PC-3 (cell line): ENCODE results near the gene HOXD3. TPM values are rescaled to one million over a fixed set of nuclear protein-coding genes. Genes with fewer than 3 reads are reported as not detected.
A peak's percentile ranks its signal among the peaks of the same experiment; 100 is the strongest.

Experiments
- ATAC-seq: fragments of 200-7000 bp; cut with Tn5 transposase; 2 replicates; pipeline ENCODE4 v1.9.1; 2020; ENCODE audit warnings: mild to moderate bottlenecking, moderate library complexity
- Bru-seq: library from RNA; stranded (reverse); fragments of 400-500 nt; gene quantifications from one replicate; lab custom pipeline; 2021; lab: Mats Ljungman, UMichigan
- BruChase-seq, 2 experiments: library from RNA; stranded (reverse); fragments of 400-500 nt; gene quantifications; one replicate each; lab custom pipeline; 2021; lab: Mats Ljungman, UMichigan
- BruUV-seq: library from RNA; stranded (reverse); fragments of 400-500 nt; replicated peaks from 2 replicates; lab custom pipeline; 2021; lab: Mats Ljungman, UMichigan
- CTCF ChIA-PET: fragments of 300-600 bp; sonication (Branson Sonifier 250); formaldehyde crosslinking; loops from one replicate; lab custom pipeline; 2022; ENCODE audit warnings: antibody characterized with exemption; lab: Charles Lee
- POLR2A ChIA-PET: fragments of 300-600 bp; sonication (Branson Sonifier 250); formaldehyde crosslinking; loops from one replicate; lab custom pipeline; 2022; ENCODE audit warnings: antibody characterized with exemption; ENCODE audit not compliant: unreplicated experiment; lab: Charles Lee
- DNase-seq: peaks from one replicate; pipeline ENCODE4 v3.0.0-alpha.2; 2015
- H2AFZ ChIP-seq: fragments of 300-600 bp; sonication (generic); 2 replicates; pipeline ENCODE4 v1.6.0; 2016; ENCODE audit warnings: antibody characterized with exemption, low read length
- H3F3A ChIP-seq: fragments of 300-600 bp; sonication (generic); one replicate; pipeline ENCODE4 v1.6.0; 2017; ENCODE audit warnings: antibody characterized with exemption, low read length, control low read depth, mild to moderate bottlenecking; ENCODE audit not compliant: unreplicated experiment
- H3K27ac ChIP-seq: fragments of 300-600 bp; sonication (generic); 2 replicates; pipeline ENCODE4 v1.5.1; 2016; ENCODE audit warnings: mild to moderate bottlenecking, low read length
- H3K27me3 ChIP-seq: fragments of 300-600 bp; sonication (generic); 2 replicates; pipeline ENCODE4 v1.6.1; 2016; ENCODE audit warnings: low read length, mixed read lengths
- H3K36me3 ChIP-seq: fragments of 300-600 bp; sonication (generic); 2 replicates; pipeline ENCODE4 v1.6.1; 2016; ENCODE audit warnings: low read depth, mixed run types, low read length, mixed read lengths
- H3K4me1 ChIP-seq: fragments of 300-600 bp; sonication (generic); 2 replicates; pipeline ENCODE4 v1.5.1; 2016; ENCODE audit warnings: low read length; ENCODE audit not compliant: insufficient read depth
- H3K4me2 ChIP-seq: fragments of 300-600 bp; sonication (generic); 2 replicates; pipeline ENCODE4 v1.6.0; 2016; ENCODE audit warnings: low read length
- H3K4me3 ChIP-seq: fragments of 300-600 bp; sonication (generic); 2 replicates; pipeline ENCODE4 v1.5.1; 2016; ENCODE audit warnings: mild to moderate bottlenecking, low read length, mixed read lengths
- H3K79me2 ChIP-seq: fragments of 300-600 bp; sonication (generic); 2 replicates; pipeline ENCODE4 v1.6.1; 2017; ENCODE audit warnings: low read length, mixed read lengths
- H3K9ac ChIP-seq: fragments of 300-600 bp; sonication (generic); 2 replicates; pipeline ENCODE4 v1.6.0; 2016; ENCODE audit warnings: mild to moderate bottlenecking, low read length
- H3K9me2 ChIP-seq: fragments of 300-600 bp; sonication (generic); replicated peaks from 2 replicates; pipeline ENCODE4 v1.6.1; 2016; ENCODE audit warnings: mixed run types, low read length, mixed read lengths
- H3K9me3 ChIP-seq: fragments of 300-600 bp; sonication (generic); 2 replicates; pipeline ENCODE4 v1.6.1; 2016; ENCODE audit warnings: low read length, mixed read lengths
- H4K20me1 ChIP-seq: fragments of 300-600 bp; sonication (generic); 2 replicates; pipeline ENCODE4 v1.6.1; 2016; ENCODE audit warnings: low read length, mixed read lengths
- EZH2 ChIP-seq: fragments of 300-600 bp; sonication (generic); IDR thresholded peaks from one replicate; pipeline ENCODE4 v1.6.1; 2017; ENCODE audit warnings: antibody characterized with exemption, mild to moderate bottlenecking, low read length; ENCODE audit not compliant: unreplicated experiment
- EZH2phosphoT487 ChIP-seq: fragments of 300-600 bp; sonication (generic); IDR thresholded peaks from 2 replicates; pipeline ENCODE4 v1.6.1; 2018; ENCODE audit warnings: mild to moderate bottlenecking, antibody characterized with exemption, low read length, borderline replicate concordance
- intact Hi-C: fragments of 100-400 bp; cut with micrococcal nuclease; formaldehyde crosslinking; loops from 2 replicates; pipeline ENCODE4 v1.9.0; 2023
- long read RNA-seq: library from polyadenylated mRNA; unstranded; transcript quantifications from one replicate; pipeline ENCODE4 v2.0.0, GENCODE V29; 2021; ENCODE audit not compliant: unreplicated experiment
- total RNA-seq: library from RNA; depleted of rRNA; stranded (reverse); fragments of >200 nt; gene quantifications from 2 replicates; pipeline ENCODE4 v1.2.3, GENCODE V29; 2014; rRNA removed
- TF ChIP-seq, protein P1 (sequence below): fragments of 300-600 bp; sonication (generic); conservative IDR thresholded peaks from 2 replicates; pipeline ENCODE4 v1.5.1; 2017; ENCODE audit warnings: antibody characterized with exemption, low read depth, mild to moderate bottlenecking, low read length

HOXD3 gene
- total RNA-seq (3.0 and 4.4 TPM in 2 replicates), Bru-seq, nascent RNA (percentile 48 among the genes with signal in this experiment), BruChase-seq, experiment 1, labeled RNA remaining after a 6-hour chase (percentile 36 among the genes with signal in this experiment), BruChase-seq, experiment 2, labeled RNA remaining after a 2-hour chase (percentile 50 among the genes with signal in this experiment)
- long read RNA-seq, partial matches to known transcripts: 0 of 3 reads
- long read RNA-seq, other reads (novel, unspliced or antisense): 2 of 3 reads

DNA sequence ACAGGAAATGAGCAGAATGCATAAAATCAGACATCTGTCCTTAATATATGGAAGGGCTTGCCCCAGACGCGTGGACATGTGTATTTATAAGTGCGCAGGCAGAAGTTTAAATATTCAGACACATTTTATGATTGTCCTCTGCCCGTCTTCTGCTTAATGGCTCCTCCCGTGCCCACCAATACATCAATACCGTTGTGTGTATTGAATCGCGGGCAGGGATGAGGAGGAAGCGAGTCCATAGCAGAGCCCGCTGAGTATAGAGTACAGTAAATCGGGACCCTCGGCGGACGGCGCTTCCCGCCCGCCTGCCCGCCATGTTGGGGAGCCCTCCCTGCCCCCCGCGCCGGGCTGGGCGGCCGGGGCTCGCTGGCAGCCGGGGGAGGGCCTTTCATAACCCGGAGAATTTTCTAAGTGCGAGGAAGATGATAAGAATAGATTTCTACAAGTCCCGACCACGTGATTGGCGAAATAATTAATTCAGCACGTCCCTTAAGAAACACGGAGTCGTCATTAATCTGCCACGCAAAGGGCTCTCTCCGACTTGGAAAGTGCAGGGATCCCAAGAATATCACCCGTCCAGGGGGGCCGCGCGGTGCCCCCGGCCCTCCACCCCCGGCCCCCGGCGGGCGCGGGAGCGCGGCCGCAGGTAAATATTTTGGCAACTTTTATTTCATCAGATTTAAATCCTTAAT, at the start of gene HOXD3:
HOXD3 (plus strand) TSS at position 501 of the 692 bp plus-strand sequence. CDS start 11,808 bp downstream, outside the sequence.
- Histone ChIP-seq H3K4me1 (no peaks in the 10 kb centered on the region), H3K79me2 (no peaks in the 10 kb centered on the region), H3F3A (no peaks in the 10 kb centered on the region), H3K27me3 (no peaks in the 10 kb centered on the region), H3K27ac (no peak within 1 kb of the TSS), H3K4me2 (no peak within 1 kb of the TSS), H3K4me3 (no peak within 1 kb of the TSS), H2AFZ (no peak within 1 kb of the TSS), H3K9ac (no peak within 1 kb of the TSS), H3K36me3 (no peaks in the 10 kb centered on the region), H4K20me1 (no peaks in the 10 kb centered on the region), H3K9me2 (no peaks in the 10 kb centered on the region), H3K9me3 (no peaks in the 10 kb centered on the region)
- DNase-seq: no peak
- intact Hi-C loops: no loop called here
- CTCF ChIA-PET: no interaction called here
- no peak for ATAC-seq
- POLR2A ChIA-PET: no interaction called here
- no peak for TF ChIP-seq EZH2phosphoT487
- TF ChIP-seq EZH2: no peak
- TF ChIP-seq, protein P1, sequence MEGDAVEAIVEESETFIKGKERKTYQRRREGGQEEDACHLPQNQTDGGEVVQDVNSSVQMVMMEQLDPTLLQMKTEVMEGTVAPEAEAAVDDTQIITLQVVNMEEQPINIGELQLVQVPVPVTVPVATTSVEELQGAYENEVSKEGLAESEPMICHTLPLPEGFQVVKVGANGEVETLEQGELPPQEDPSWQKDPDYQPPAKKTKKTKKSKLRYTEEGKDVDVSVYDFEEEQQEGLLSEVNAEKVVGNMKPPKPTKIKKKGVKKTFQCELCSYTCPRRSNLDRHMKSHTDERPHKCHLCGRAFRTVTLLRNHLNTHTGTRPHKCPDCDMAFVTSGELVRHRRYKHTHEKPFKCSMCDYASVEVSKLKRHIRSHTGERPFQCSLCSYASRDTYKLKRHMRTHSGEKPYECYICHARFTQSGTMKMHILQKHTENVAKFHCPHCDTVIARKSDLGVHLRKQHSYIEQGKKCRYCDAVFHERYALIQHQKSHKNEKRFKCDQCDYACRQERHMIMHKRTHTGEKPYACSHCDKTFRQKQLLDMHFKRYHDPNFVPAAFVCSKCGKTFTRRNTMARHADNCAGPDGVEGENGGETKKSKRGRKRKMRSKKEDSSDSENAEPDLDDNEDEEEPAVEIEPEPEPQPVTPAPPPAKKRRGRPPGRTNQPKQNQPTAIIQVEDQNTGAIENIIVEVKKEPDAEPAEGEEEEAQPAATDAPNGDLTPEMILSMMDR: no peak
- BruUV-seq: no TSS peak

- H3F3A ChIP-seq: no peaks in the 10 kb centered on the region
- ATAC-seq: no peak
- H3K9me2 ChIP-seq: no peaks in the 10 kb centered on the region
- no peaks in the 10 kb centered on the region for H3K9me3 ChIP-seq
- H3K36me3 ChIP-seq: no peaks in the 10 kb centered on the region
- peaks cover 10% of the 10 kb centered on the region for H3K4me1 ChIP-seq
- peaks cover 20% of the 10 kb centered on the region for H3K27me3 ChIP-seq
- no peak overlapping the region for H3K4me3 ChIP-seq
- BruUV-seq: no TSS peak
- ChIA-PET CTCF (no interaction called here), POLR2A (no interaction called here)
- H4K20me1 ChIP-seq: no peaks in the 10 kb centered on the region
- no peaks in the 10 kb centered on the region for H3K79me2 ChIP-seq
- TF ChIP-seq EZH2phosphoT487 (no peak), EZH2 (no peak)
- TF ChIP-seq, protein P1: no peak
- H2AFZ ChIP-seq: no peak overlapping the region
- H3K27ac ChIP-seq: no peak overlapping the region
- no peak for DNase-seq
- intact Hi-C loops: no loop called here
- H3K4me2 ChIP-seq: no peak overlapping the region
- H3K9ac ChIP-seq: no peak overlapping the region
These were observed 49.4 kb upstream of the HOXD3 start for GRCh38 chr2:176107731-176108181.
